Measurements from ENCODE around the gene KRT14.
"Not testable (repeated sequence)": the region's sequence is repeated elsewhere in the genome, so short reads cannot be mapped to it uniquely, and the experiment has no call there.

Gene KRT14

DNA sequence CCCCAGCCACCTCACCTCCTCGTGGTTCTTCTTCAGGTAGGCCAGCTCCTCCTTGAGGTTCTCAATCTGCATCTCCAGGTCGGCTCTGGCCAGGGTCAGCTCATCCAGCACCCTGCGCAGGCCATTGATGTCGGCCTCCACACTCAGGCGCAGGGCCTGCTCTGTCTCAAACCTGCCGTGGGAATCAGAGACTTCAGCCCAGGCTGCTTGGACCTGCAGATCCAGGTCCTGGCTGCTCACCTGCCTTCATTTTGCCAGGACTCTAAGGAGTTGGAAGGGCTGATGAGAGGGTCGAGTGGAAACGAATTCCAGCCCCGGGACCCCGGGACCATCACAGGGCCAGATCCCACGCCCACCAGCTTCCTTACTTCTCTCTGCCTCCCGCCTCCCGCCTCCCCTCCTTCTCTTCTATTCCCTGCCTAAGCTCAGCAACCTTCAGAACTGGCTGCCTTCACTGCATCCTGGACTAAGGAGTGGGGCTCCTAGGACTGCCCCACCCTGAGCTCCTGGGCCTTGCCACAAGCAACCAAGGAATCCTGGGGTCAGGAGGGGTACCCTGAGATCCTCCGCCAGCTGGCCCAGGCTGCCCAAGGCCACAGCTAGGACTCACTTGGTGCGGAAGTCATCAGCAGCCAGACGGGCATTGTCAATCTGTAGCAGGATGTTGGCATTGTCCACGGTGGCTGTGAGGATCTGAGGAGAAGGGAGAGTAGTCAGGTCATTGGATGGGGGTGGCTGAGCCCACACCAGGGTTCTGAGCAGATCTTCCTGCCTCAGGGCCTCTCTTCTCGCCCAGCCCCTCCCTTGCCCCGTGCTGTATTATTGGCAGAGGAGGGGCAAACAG lies 35.9 kb upstream of the KRT14 start:
- not testable (repeated sequence) for DNase-seq (ENCODE audit: low read depth)

- DNase-seq (ENCODE audit: low read depth): no peak
Observed at GRCh38 chr17:41621916-41622315, 35.2 kb upstream of the KRT14 start.

DNA sequence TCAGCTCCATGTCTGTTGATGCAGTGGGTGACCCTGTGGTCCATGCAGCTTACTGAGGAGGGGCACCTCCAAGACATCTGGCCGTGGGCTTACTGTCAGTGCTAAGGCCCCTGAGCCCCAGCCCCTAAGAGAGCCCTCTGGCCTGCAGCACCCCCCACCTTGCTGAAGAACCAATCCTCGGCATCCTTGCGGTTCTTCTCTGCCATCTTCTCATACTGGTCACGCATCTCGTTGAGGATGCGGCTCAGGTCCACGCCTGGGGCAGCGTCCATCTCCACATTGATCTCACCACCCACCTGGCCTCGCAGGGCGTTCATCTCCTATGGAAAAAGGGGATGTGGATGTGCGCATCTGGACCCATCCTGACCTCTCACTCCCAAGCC lies 34.7 kb upstream of the KRT14 start:
- DNase-seq (ENCODE audit: low read depth): not testable (repeated sequence)

GRCh38 chr17:41620583-41621434 lies 34.1 kb upstream of the KRT14 start:
- no peak for DNase-seq (ENCODE audit: low read depth)

DNA sequence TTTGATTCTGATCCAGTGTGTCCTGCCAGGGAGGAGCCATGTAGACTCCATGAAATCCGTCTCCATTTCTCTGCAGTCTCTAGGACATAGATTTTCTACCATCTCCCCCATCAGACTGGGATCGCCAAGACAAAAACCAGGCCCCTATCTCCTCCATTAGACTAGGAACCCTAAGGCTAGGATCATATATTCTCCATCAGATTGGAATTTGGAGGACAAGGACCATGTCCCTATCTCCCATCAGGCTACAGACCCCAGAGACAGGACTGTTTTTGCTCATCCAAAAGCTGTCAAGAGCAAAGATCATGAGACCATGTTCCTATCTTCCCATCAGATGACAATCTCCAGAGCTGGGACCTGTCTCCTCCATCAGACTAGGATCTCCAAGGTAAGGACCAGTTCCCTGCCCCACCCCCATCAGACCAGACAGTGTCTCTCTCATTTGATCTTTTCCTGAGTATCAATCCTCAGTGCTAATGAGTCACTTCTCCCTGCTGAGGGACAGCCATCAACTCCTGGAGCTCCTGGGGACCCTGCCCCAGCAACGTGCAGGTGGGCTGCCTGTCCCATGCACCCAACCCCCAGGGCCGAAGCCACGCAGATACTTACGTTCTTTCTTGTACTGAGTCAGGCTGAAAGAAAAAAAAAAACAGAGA lies 33.4 kb upstream of the KRT14 start:
- not testable (repeated sequence) for DNase-seq (ENCODE audit: low read depth)

GRCh38 chr17:41619036-41619926 lies 32.6 kb upstream of the KRT14 start:
- DNase-seq (ENCODE audit: low read depth): no peak

DNA sequence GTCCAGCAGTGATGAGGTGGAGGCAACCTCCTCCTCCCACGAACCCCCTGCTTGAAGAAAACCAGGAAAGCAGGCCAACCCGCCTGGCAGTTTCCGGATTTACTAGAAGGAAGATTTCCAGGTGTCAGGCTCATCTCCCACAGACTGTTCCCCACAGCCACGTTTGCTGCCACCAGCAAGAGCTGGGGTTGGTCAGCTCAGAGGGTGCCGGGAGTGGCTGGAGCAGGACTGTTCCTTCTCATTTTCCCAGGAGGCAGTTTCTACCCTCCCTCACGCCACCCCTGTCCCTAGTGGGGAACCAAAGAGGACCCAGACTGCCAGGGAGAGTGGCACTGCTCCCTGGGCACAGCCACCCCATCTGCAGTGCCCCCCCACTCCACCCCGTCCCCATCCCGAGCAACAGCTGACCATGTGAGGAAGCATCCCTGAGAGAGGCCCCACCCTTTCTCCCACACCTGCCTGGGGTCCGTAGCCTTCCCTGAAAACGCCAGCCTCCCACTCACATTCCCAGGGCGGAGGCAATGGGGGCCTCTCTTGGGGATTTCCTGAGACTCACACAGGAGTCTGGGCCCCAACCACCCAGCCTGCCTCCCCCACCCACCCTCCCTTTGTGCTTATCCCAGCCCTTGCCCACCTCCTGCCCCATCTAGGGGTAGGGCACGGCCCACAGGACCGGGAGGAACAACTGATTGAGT lies 31.8 kb upstream of the KRT14 start:
- no peak for DNase-seq (ENCODE audit: low read depth)

- DNase-seq (ENCODE audit: low read depth): no peak
Observed at GRCh38 chr17:41617698-41618097, 31.0 kb upstream of the KRT14 start.

DNA sequence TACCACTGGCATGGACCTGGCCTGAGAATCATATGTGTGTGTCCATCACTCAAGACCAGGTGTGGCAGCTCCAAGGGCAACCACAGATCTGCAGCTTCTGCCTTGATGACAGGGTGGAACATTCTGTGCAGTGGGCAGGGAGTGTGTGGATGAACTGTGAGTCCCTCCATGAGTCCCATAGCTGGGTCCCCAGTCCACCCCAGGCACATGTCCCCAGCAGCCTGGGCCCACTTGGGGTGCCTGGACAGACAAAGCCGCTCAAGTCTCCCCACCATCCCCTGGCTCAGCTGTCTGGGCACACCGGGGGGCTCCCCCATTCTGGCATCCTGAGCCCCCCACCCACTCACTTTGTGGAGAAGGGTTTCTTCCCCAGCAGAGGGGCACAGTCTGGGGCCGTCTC lies 30.4 kb upstream of the KRT14 start:
- no peak for DNase-seq (ENCODE audit: low read depth)

- DNase-seq (ENCODE audit: low read depth): not testable (repeated sequence)
Observed at GRCh38 chr17:41616486-41616885, 29.8 kb upstream of the KRT14 start.

- no peak for DNase-seq (ENCODE audit: low read depth)
Observed at GRCh38 chr17:41615454-41615853, 28.8 kb upstream of the KRT14 start.

- DNase-seq (ENCODE audit: low read depth): not testable (repeated sequence)
Observed at GRCh38 chr17:41614767-41615166, 28.1 kb upstream of the KRT14 start.

DNA sequence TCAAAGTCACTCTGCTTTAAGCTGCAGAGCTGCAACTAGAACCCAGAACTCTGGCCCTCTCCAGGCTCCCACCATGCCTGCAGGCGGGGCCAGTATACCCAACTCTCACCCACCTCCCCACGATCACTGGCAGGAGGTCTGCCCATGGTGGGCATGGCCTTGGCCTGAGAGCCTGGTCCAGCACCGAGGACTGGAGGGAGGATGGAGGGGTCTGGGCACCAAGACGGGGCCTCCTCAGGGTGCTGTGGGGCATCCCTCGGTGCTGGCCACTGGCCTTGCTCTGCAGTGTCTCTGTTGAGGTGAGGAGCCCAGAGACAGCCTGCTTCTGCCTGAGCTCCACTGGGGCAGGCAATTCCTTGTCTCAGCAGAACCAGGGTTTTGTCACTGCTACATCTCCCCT lies 27.4 kb upstream of the KRT14 start:
- DNase-seq (ENCODE audit: low read depth): no peak

- no peak for DNase-seq (ENCODE audit: low read depth)
Observed at GRCh38 chr17:41613277-41614082, 26.8 kb upstream of the KRT14 start.

DNA sequence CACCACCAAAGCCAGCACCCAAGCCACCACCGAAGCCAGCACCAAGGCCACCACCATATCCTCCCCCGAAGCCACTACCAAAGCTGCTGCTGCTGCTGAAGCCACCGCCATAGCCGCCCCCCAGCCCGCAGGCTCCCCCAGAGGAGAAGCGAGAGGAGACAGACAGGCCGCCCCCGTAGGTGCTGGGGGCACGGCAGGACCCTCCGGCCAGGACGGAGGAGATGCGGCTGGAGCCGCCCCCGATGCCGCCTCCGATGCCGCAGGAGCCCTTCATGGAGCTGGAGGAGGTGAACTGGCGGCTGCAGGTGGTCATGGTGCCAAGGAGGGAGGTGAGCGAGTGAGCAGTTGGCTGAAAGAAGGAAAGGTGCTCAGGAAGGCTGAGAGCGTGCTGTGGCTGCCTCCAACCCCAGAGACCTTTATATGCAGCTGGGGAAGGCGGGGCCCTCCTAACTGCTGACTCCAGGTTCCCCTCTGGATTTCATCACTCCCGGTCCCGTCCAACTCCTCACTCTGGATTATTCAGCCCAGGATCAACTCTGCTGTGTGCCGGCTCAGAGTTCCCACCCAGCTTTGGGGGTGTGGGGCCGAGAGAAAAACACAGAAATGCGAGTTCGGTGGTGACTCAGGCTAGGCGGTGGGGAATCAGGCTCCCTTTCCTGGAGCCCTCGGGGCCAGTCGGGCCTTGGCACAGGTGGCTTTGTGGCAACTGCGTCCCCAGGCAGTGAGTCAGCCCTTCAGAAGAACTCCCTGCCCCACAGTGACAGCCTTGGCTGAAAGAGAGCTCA lies 25.9 kb upstream of the KRT14 start, which contains the start of gene KRT16:
Gene KRT16 (minus strand): TSS at position 392 of the 785 bp plus-strand sequence. CDS start 79 bp downstream, at position 313.
- DNase-seq (ENCODE audit: low read depth): not testable (repeated sequence)

GRCh38 chr17:41610965-41611640 lies 24.4 kb upstream of the KRT14 start:
- no peak for DNase-seq (ENCODE audit: low read depth)

- not testable (repeated sequence) for DNase-seq (ENCODE audit: low read depth)
Observed at GRCh38 chr17:41610061-41610517, 23.4 kb upstream of the KRT14 start.

DNA sequence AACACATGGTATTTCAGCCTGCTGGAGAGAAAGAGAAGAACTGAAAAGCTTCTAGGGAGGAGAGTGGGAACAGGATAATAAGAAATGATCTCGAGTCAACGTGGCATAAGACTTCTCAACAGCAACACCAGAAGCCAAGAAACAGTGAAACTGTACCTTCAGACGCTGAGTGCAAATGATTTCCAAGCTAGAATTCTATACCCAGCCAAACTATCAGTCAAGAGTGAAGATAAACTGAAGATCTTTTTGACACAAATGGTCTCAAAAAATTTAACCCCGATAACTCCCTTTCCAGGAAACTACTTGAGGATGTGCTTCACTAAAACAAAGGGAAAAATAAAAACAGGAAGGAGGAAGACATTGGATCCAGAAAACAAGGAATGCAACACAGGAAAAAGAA lies 20.2 kb upstream of the KRT14 start:
- not testable (repeated sequence) for DNase-seq (ENCODE audit: low read depth)
